HCT116 (cell line): Measurements from ENCODE around the gene TTC39C. TPM values are rescaled to one million over a fixed set of nuclear protein-coding genes. Genes with fewer than 3 reads are reported as not detected.

Experiments used
- ATAC-seq: fragments of 200-7000 bp; cut with Tn5 transposase; 2 replicates; pipeline ENCODE4 v1.9.1; 2020; ENCODE audit warnings: mild to moderate bottlenecking, moderate library complexity
- BruUV-seq: library from RNA; stranded (reverse); fragments of 400-500 nt; replicated peaks from 2 replicates; lab custom pipeline; 2021; lab: Mats Ljungman, UMichigan
- CTCF ChIA-PET: fragments of 300-600 bp; sonication (Branson Sonifier 250); formaldehyde crosslinking; loops from one replicate; lab custom pipeline; 2021; ENCODE audit warnings: antibody characterized with exemption; lab: Charles Lee
- POLR2A ChIA-PET: fragments of 300-600, 350-600 bp; sonication (Branson Sonifier 250); formaldehyde crosslinking; loops from one replicate; lab custom pipeline; 2021; ENCODE audit warnings: antibody characterized with exemption; lab: Charles Lee
- RAD21 ChIA-PET, 2 experiments: fragments of 300-600 bp; sonication (Branson Sonifier 250); formaldehyde crosslinking; loops; one replicate each; lab custom pipeline; 2023; ENCODE audit warnings: low total read pairs in 2 of 2; ENCODE audit not compliant: uncharacterized antibody in 2 of 2, unreplicated experiment in 2 of 2, low non-redundant PET in 1 of 2; lab: Charles Lee
- DNase-seq: peaks from one replicate; pipeline ENCODE4 v3.0.0-alpha.2; 2010; ENCODE audit warnings: low read depth, low spot score
- H2AFZ ChIP-seq: fragments of 200-600 bp; shearing (Covaris generic), sonication (generic); 2 replicates; pipeline ENCODE4 v1.6.1; 2017; ENCODE audit warnings: low read depth, mixed run types, mixed read lengths, antibody characterized with exemption, low read length; ENCODE audit not compliant: poor library complexity, severe bottlenecking
- H3K27ac ChIP-seq: 2 replicates; pipeline ENCODE4 v1.5.1; 2012; ENCODE audit warnings: low read depth, low read length
- H3K27me3 ChIP-seq: fragments of 200-600 bp; sonication (generic); 2 replicates; pipeline ENCODE4 v1.6.1; 2016; ENCODE audit warnings: mixed run types, low read length, mixed read lengths; ENCODE audit not compliant: insufficient read depth
- H3K36me3 ChIP-seq, 2 experiments: fragments of 200-500 bp in 1 of 2; fragments of 200-600 bp in 1 of 2; sonication (Bioruptor generic) in 1 of 2; sonication (generic) in 1 of 2; 2 replicates each; pipeline versions ENCODE4 v1.5.1 to v1.6.1; 2014 to 2016; ENCODE audit warnings: low read length in 2 of 2, inconsistent platforms in 1 of 2, mixed read lengths in 1 of 2, mixed run types in 1 of 2; ENCODE audit not compliant: insufficient read depth in 2 of 2, control insufficient read depth in 1 of 2
- H3K4me1 ChIP-seq, 2 experiments: fragments of 200-600 bp in 1 of 2; sonication (generic) in 1 of 2; 2 replicates each; pipeline versions ENCODE4 v1.5.1 to v1.6.1; 2012 to 2017; ENCODE audit warnings: low read length in 2 of 2, inconsistent platforms in 1 of 2, mild to moderate bottlenecking in 1 of 2, mixed read lengths in 1 of 2, mixed run types in 1 of 2, moderate library complexity in 1 of 2; ENCODE audit not compliant: insufficient read depth in 2 of 2, control insufficient read depth in 1 of 2
- H3K4me2 ChIP-seq: fragments of 200-600 bp; sonication (generic); 2 replicates; pipeline ENCODE4 v1.6.1; 2017; ENCODE audit warnings: mixed run types, low read length, mixed read lengths
- H3K4me3 ChIP-seq, 2 experiments: fragments of 200-600 bp in 1 of 2; sonication (generic) in 1 of 2; replicated peaks in 1 of 2; 2 replicates each; pipeline ENCODE4 v1.5.1; 2011 to 2016; ENCODE audit warnings: low read length in 2 of 2, control low read depth in 1 of 2, low read depth in 1 of 2, mild to moderate bottlenecking in 1 of 2, mixed read lengths in 1 of 2, mixed run types in 1 of 2
- H3K79me2 ChIP-seq: fragments of 200-600 bp; sonication (generic); 2 replicates; pipeline ENCODE4 v1.6.1; 2017; ENCODE audit warnings: mild to moderate bottlenecking, mixed run types, low read length, moderate library complexity, mixed read lengths; ENCODE audit not compliant: insufficient read depth
- H3K9ac ChIP-seq: fragments of 200-600 bp; sonication (generic); 2 replicates; pipeline ENCODE4 v1.6.1; 2016; ENCODE audit warnings: low read length, mixed read lengths
- H3K9me2 ChIP-seq: fragments of 200-600 bp; sonication (generic), shearing (Covaris generic); 2 replicates; pipeline ENCODE4 v1.6.1; 2017; ENCODE audit warnings: mixed run types, mild to moderate bottlenecking, moderate library complexity; ENCODE audit not compliant: insufficient read depth
- H3K9me3 ChIP-seq, 2 experiments: fragments of 200-500 bp in 1 of 2; fragments of 200-600 bp in 1 of 2; sonication (Bioruptor generic) in 1 of 2; sonication (generic) in 1 of 2; 2 replicates each; pipeline ENCODE4 v1.6.1; 2014 to 2017; ENCODE audit warnings: low read length in 2 of 2, mixed read lengths in 2 of 2, inconsistent platforms in 1 of 2, low read depth in 1 of 2, mild to moderate bottlenecking in 1 of 2, mixed run types in 1 of 2, moderate library complexity in 1 of 2; ENCODE audit not compliant: control insufficient read depth in 1 of 2, insufficient read depth in 1 of 2
- H4K20me1 ChIP-seq: fragments of 200-600 bp; sonication (generic), shearing (Covaris generic); 2 replicates; pipeline ENCODE4 v1.6.1; 2017; ENCODE audit warnings: mixed run types, mild to moderate bottlenecking, moderate library complexity; ENCODE audit not compliant: insufficient read depth
- ATF3 ChIP-seq: IDR thresholded peaks from 2 replicates; pipeline ENCODE4 v1.6.1; 2012
- CBX3 ChIP-seq: IDR thresholded peaks from 2 replicates; pipeline ENCODE4 v1.6.1; 2012; ENCODE audit warnings: low read depth
- CEBPB ChIP-seq: IDR thresholded peaks from 2 replicates; pipeline ENCODE4 v1.6.1; 2012; ENCODE audit warnings: low read depth
- EGR1 ChIP-seq: IDR thresholded peaks from 2 replicates; pipeline ENCODE4 v1.6.1; 2012; ENCODE audit warnings: low read depth
- EZH2phosphoT487 ChIP-seq: fragments of 200-600 bp; IDR thresholded peaks from 2 replicates; pipeline ENCODE4 v1.6.1; 2018; ENCODE audit warnings: antibody characterized with exemption, borderline replicate concordance
- FOSL1 ChIP-seq: IDR thresholded peaks from 2 replicates; pipeline ENCODE4 v1.6.1; 2012; ENCODE audit warnings: low read depth
- JUND ChIP-seq: IDR thresholded peaks from 2 replicates; pipeline ENCODE4 v1.6.1; 2012
- MAX ChIP-seq: IDR thresholded peaks from 2 replicates; pipeline ENCODE4 v1.6.1; 2012
- POLR2AphosphoS5 ChIP-seq: IDR thresholded peaks from 2 replicates; pipeline ENCODE4 v1.6.1; 2011; ENCODE audit warnings: mild to moderate bottlenecking, low read depth, low read length, moderate library complexity
- SP1 ChIP-seq: IDR thresholded peaks from 2 replicates; pipeline ENCODE4 v1.6.1; 2012; ENCODE audit warnings: low read depth
- SRF ChIP-seq: IDR thresholded peaks from 2 replicates; pipeline ENCODE4 v1.6.1; 2012; ENCODE audit warnings: low read depth
- YY1 ChIP-seq: IDR thresholded peaks from 2 replicates; pipeline ENCODE4 v1.6.1; 2011; ENCODE audit warnings: low read length, low read depth, moderate library complexity, mild to moderate bottlenecking; ENCODE audit not compliant: insufficient replicate concordance; ENCODE audit errors: extremely low read depth
- ZBTB33 ChIP-seq: IDR thresholded peaks from 2 replicates; pipeline ENCODE4 v1.6.1; 2011; ENCODE audit warnings: mild to moderate bottlenecking, low read length, moderate library complexity; ENCODE audit not compliant: insufficient replicate concordance; ENCODE audit errors: extremely low read depth
- ZFX ChIP-seq: fragments of 450-650 bp; IDR thresholded peaks from 2 replicates; pipeline ENCODE4 v1.6.1; 2017
- intact Hi-C: fragments of 100-400 bp; cut with micrococcal nuclease; formaldehyde crosslinking; loops from 2 replicates; pipeline ENCODE4 v1.10.0; 2022
- total RNA-seq: library from RNA; stranded (reverse); gene quantifications from one replicate; pipeline ENCODE4 v1.2.1, GENCODE V29; 2021; ENCODE audit not compliant: unreplicated experiment

Gene TTC39C
- total RNA-seq, 1 experiment from 2014 or later, result 24.8 TPM

GRCh38 chr18:24051031-24051947 is 36.7 kb downstream of the TTC39C start:
- no peaks in the 10 kb centered on the region for H3K9me2 ChIP-seq
- H3K9me3 ChIP-seq, result no peaks in the 10 kb centered on the region
- no peak overlapping the region for H2AFZ ChIP-seq
- ATAC-seq (peak; percentile 67), DNase-seq (no peak)
- no TSS peak for BruUV-seq
- H3K79me2 ChIP-seq, result peaks cover 11% of the 10 kb centered on the region; the same call in 1 of the 2 replicates
- ChIA-PET RAD21 (interaction anchor here in 1 of 2 experiments (1.1 kb wide), 1 partner anchor 24 kb away, joined by 4 read pairs; no protein-coding TSS in a partner anchor), CTCF (no interaction called here), POLR2A (no interaction called here)
- H3K27me3 ChIP-seq, result no peaks in the 10 kb centered on the region
- H3K4me2 ChIP-seq, result peak overlapping the region; percentile 41
- H3K36me3 ChIP-seq, result no peaks in the 10 kb centered on the region
- H4K20me1 ChIP-seq, result no peaks in the 10 kb centered on the region
- peaks cover 16 to 17% of the 10 kb centered on the region in 2 experiments for H3K4me1 ChIP-seq
- intact Hi-C loops, result no loop called here
- TF ChIP-seq JUND (peak; percentile 31; the same call in 1 of the 2 replicates), ATF3 (no peak), MAX (peak; percentile 49), SP1 (peak; percentile 38; the same call in 1 of the 2 replicates), FOSL1 (peak; percentile 17; the same call in 1 of the 2 replicates)
- H3K9ac ChIP-seq, result no peak overlapping the region
- H3K27ac ChIP-seq, result no peak overlapping the region
- no peak overlapping the region for H3K4me3 ChIP-seq

GRCh38 chr18:24052053-24052452 is 37.5 kb downstream of the TTC39C start:
- no peaks in the 10 kb centered on the region for H3K9me2 ChIP-seq
- ChIA-PET CTCF (no interaction called here), RAD21 (interaction anchor here in 1 of 2 experiments (1.1 kb wide), 1 partner anchor 24 kb away, joined by 4 read pairs; no protein-coding TSS in a partner anchor), POLR2A (no interaction called here)
- peaks cover 16 to 17% of the 10 kb centered on the region in 2 experiments for H3K4me1 ChIP-seq
- no peaks in the 10 kb centered on the region for H4K20me1 ChIP-seq
- peaks cover 11% of the 10 kb centered on the region; the same call in 1 of the 2 replicates for H3K79me2 ChIP-seq
- ATAC-seq (no peak), DNase-seq (no peak)
- H3K27me3 ChIP-seq, result no peaks in the 10 kb centered on the region
- no peak for TF ChIP-seq ATF3
- no peak for TF ChIP-seq FOSL1
- TF ChIP-seq YY1, result no peak
- TF ChIP-seq SRF, result no peak
- no peak for TF ChIP-seq ZFX
- TF ChIP-seq EGR1, result no peak
- no peak for TF ChIP-seq CEBPB
- TF ChIP-seq CBX3, result no peak
- no peak for TF ChIP-seq ZBTB33
- TF ChIP-seq EZH2phosphoT487, result no peak
- TF ChIP-seq JUND, result no peak
- no peak for TF ChIP-seq POLR2AphosphoS5
- H3K9ac ChIP-seq, result no peak overlapping the region
- H3K4me3 ChIP-seq, result no peak overlapping the region
- H3K27ac ChIP-seq, result no peak overlapping the region
- no peaks in the 10 kb centered on the region for H3K36me3 ChIP-seq
- H3K9me3 ChIP-seq, result no peaks in the 10 kb centered on the region
- no peak overlapping the region for H2AFZ ChIP-seq
- peak overlapping the region; percentile 41 for H3K4me2 ChIP-seq
- intact Hi-C loops, result no loop called here
- no TSS peak for BruUV-seq
